Mesothelial cell of epicardium (in vitro differentiated cells): ENCODE data around the gene ZNF219. TPM values are rescaled to one million over a fixed set of nuclear protein-coding genes. Genes with fewer than 3 reads are reported as not detected.

ENCODE experiments used
- DNase-seq, 2 experiments: peaks; one replicate each; pipeline ENCODE4 v3.0.0; 2021; ENCODE audit warnings: low spot score in 2 of 2; ENCODE audit not compliant: unreplicated experiment in 2 of 2
- H3K27ac Mint-ChIP-seq: 2 replicates; pipeline ENCODE4 v1.8.0; 2021; ENCODE audit warnings: mixed read lengths
- H3K27me3 Mint-ChIP-seq: 2 replicates; pipeline ENCODE4 v1.8.0; 2021; ENCODE audit warnings: low read depth, mixed read lengths
- H3K36me3 Mint-ChIP-seq: 2 replicates; pipeline ENCODE4 v1.8.0; 2021; ENCODE audit warnings: mixed read lengths
- H3K4me1 Mint-ChIP-seq: 2 replicates; pipeline ENCODE4 v1.8.0; 2021; ENCODE audit warnings: mixed read lengths
- H3K4me3 Mint-ChIP-seq: 2 replicates; pipeline ENCODE4 v1.8.0; 2021; ENCODE audit warnings: mild to moderate bottlenecking, moderate library complexity, mixed read lengths
- H3K9me3 Mint-ChIP-seq: 2 replicates; pipeline ENCODE4 v1.8.0; 2021; ENCODE audit warnings: mixed read lengths
- CTCF ChIP-seq: fragments of 200-600 bp; sonication (generic); IDR thresholded peaks from one replicate; pipeline ENCODE4 v1.5.0; 2021; ENCODE audit warnings: antibody characterized with exemption; ENCODE audit not compliant: unreplicated experiment
- total RNA-seq: library from RNA; stranded (reverse); gene quantifications from 3 replicates; pipeline ENCODE4 v1.2.1, GENCODE V29; 2021

ZNF219 gene
- total RNA-seq, 1 donor from 2014 or later = 75.2 TPM

DNA sequence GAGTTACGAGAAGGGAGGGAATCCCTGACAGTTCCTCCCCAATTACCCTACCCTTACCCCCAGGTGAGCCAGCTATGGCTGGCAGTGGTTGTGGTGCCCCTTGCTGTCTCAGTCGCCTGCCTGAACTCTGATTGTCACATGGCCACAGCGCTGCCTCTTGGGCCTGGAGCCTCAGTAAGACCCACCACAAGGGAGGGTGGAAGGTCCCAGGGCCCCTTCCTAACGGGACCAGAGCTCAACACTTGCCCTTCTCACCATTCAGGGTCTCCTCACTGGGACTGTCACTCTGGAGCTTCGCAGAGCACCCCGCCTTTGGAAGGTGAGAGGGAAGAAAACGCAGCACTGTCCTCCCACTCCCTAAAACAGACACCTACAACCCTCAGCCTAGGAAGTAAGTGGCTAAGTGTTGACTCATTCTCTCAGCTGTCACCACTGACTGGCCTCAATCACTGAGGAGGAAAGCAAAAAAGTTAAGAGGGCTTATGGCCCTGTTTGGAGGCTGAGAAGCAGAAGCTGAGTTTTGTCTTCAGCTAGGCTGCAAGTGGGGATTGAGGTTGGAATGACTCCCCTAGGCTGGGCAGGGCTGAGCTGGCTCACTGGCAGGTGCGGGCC is 3.5 kb upstream of the ZNF219 start:
- H3K9me3 Mint-ChIP-seq = no peaks in the 10 kb centered on the region
- TF ChIP-seq CTCF = no peak
- no peak for DNase-seq
- peak overlapping the region; percentile 84 for H3K4me3 Mint-ChIP-seq
- H3K27ac Mint-ChIP-seq = peak overlapping the region; percentile 95
- peaks cover 53% of the 10 kb centered on the region for H3K4me1 Mint-ChIP-seq
- H3K36me3 Mint-ChIP-seq = no peaks in the 10 kb centered on the region
- H3K27me3 Mint-ChIP-seq = no peaks in the 10 kb centered on the region

- no peak for TF ChIP-seq CTCF
- H3K9me3 Mint-ChIP-seq = no peaks in the 10 kb centered on the region
- no peak for DNase-seq
- no peaks in the 10 kb centered on the region for H3K27me3 Mint-ChIP-seq
- peak within 1 kb of the TSS; percentile 77 for H3K27ac Mint-ChIP-seq
- no peaks in the 10 kb centered on the region for H3K36me3 Mint-ChIP-seq
- peaks cover 49% of the 10 kb centered on the region for H3K4me1 Mint-ChIP-seq
- H3K4me3 Mint-ChIP-seq = peak within 1 kb of the TSS; percentile 71
These were observed 2.5 kb upstream of the ZNF219 start, which contains the start of gene TMEM253 for GRCh38 chr14:21100931-21101330. TSS of gene TMEM253 (plus strand) at chr14:21101066. CDS start at chr14:21101344, 278 bp downstream.

DNA sequence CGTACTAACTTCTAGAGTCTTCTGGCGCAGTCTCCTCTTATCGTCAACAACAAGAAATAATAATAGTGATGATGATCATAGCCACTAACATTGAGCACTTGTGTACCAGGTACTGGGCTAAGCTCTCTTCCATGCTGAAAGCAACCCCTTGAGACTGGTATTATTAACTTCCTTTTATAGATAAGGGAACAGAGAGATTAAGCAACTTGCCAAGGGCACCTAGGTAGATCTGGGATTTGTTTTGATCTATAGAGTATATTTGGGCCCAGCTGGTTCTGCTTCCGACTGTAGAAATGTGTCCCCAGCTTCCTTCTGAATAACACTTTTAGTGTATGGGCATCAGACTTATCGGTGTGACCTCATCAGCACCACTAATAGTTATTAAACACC is 1.1 kb upstream of the ZNF219 start:
- peaks cover 51% of the 10 kb centered on the region for H3K4me1 Mint-ChIP-seq
- peak overlapping the region; percentile 71 for H3K4me3 Mint-ChIP-seq
- TF ChIP-seq CTCF = no peak
- no peaks in the 10 kb centered on the region for H3K27me3 Mint-ChIP-seq
- no peaks in the 10 kb centered on the region for H3K9me3 Mint-ChIP-seq
- no peaks in the 10 kb centered on the region for H3K36me3 Mint-ChIP-seq
- peak overlapping the region; percentile 77 for H3K27ac Mint-ChIP-seq
- DNase-seq = no peak

DNA sequence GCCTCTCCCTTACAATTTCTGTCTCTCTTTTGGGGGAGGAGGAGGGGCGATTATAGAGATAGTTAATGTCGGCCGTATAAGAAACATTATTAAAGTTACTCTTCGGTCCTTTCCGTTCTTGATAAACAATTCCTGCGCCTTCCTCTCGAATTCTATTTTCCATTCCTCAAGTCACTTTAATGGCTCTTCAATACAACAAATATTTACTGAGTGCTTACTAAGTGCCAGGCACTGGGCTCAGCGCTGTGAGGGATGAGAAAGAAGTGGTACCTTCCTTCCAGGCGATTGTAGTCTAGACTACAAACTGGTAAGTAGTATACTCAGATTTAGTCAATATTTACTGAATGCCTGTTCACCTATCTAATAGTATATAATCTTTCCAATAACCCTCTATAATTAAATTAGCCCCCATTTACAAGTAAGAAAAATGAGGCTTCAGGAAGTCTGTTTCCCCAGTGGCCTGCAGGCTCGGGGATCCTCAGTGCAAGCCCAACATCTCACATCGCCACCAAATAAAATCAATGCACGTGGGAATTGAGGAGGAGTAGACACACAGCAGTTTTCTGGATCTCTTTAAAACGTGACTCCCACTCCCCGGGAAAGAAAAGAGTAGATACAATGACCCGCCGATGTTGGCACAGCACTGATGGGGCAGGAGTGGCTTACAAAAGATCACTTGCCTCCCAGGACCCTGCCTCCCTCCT is 589 bp upstream of the ZNF219 start:
- peak overlapping the region; percentile 71 for H3K4me3 Mint-ChIP-seq
- DNase-seq = no peak
- H3K27me3 Mint-ChIP-seq = no peaks in the 10 kb centered on the region
- H3K36me3 Mint-ChIP-seq = no peaks in the 10 kb centered on the region
- H3K27ac Mint-ChIP-seq = peak overlapping the region; percentile 77
- H3K4me1 Mint-ChIP-seq = peaks cover 54% of the 10 kb centered on the region
- no peaks in the 10 kb centered on the region for H3K9me3 Mint-ChIP-seq
- no peak for TF ChIP-seq CTCF

GRCh38 chr14:21097636-21098075 is 799 bp downstream of the ZNF219 start:
- no peaks in the 10 kb centered on the region for H3K9me3 Mint-ChIP-seq
- peak overlapping the region; percentile 86 for H3K4me3 Mint-ChIP-seq
- H3K36me3 Mint-ChIP-seq = peaks cover 7% of the 10 kb centered on the region
- DNase-seq = no peak
- peaks cover 59% of the 10 kb centered on the region for H3K4me1 Mint-ChIP-seq
- peak overlapping the region; percentile 96 for H3K27ac Mint-ChIP-seq
- H3K27me3 Mint-ChIP-seq = no peaks in the 10 kb centered on the region
- TF ChIP-seq CTCF = no peak
